Measurements from ENCODE around the gene CALM3.

GRCh38 chr19:46600384-46601317 is 479 bp upstream of the CALM3 start:
- TF ChIP-seq, protein P1, sequence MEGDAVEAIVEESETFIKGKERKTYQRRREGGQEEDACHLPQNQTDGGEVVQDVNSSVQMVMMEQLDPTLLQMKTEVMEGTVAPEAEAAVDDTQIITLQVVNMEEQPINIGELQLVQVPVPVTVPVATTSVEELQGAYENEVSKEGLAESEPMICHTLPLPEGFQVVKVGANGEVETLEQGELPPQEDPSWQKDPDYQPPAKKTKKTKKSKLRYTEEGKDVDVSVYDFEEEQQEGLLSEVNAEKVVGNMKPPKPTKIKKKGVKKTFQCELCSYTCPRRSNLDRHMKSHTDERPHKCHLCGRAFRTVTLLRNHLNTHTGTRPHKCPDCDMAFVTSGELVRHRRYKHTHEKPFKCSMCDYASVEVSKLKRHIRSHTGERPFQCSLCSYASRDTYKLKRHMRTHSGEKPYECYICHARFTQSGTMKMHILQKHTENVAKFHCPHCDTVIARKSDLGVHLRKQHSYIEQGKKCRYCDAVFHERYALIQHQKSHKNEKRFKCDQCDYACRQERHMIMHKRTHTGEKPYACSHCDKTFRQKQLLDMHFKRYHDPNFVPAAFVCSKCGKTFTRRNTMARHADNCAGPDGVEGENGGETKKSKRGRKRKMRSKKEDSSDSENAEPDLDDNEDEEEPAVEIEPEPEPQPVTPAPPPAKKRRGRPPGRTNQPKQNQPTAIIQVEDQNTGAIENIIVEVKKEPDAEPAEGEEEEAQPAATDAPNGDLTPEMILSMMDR (IDR thresholded peaks at IDR 0.05 in 4 of 5, conservative IDR thresholded peaks at IDR 0.05 in 1 of 5): peak in 1 of 5 experiments; percentile 49
- peak; percentile 7 to 24 for TF ChIP-seq POLR2A (IDR thresholded peaks at IDR 0.05)

Measured in gastrocnemius medialis (tissue), 4 donors.